Activated naive CD8-positive, alpha-beta T cell (primary cell): ENCODE measurements around the gene ANKRD55.
A peak's percentile ranks its signal among the peaks of the same experiment; 100 is the strongest.
"Not testable (repeated sequence)": the region's sequence is repeated elsewhere in the genome, so short reads cannot be mapped to it uniquely, and the experiment has no call there.

Experiments used
- H3K27ac Mint-ChIP-seq: one replicate; pipeline ENCODE4 v1.8.0; 2021; ENCODE audit warnings: mixed read lengths
- H3K27me3 Mint-ChIP-seq: one replicate; pipeline ENCODE4 v1.8.0; 2021; ENCODE audit warnings: mixed read lengths
- H3K36me3 Mint-ChIP-seq: one replicate; pipeline ENCODE4 v1.8.0; 2021; ENCODE audit warnings: mixed read lengths
- H3K4me1 Mint-ChIP-seq: one replicate; pipeline ENCODE4 v1.8.0; 2021; ENCODE audit warnings: low read depth, mixed read lengths
- H3K4me3 Mint-ChIP-seq: one replicate; pipeline ENCODE4 v1.8.0; 2021; ENCODE audit warnings: mild to moderate bottlenecking, mixed read lengths
- H3K9me3 Mint-ChIP-seq: one replicate; pipeline ENCODE4 v1.8.0; 2021; ENCODE audit warnings: low read depth, mixed read lengths

ANKRD55 gene

GRCh38 chr5:56142614-56143372, 90.3 kb downstream of the ANKRD55 start:
- H3K27me3 Mint-ChIP-seq = no peaks in the 10 kb centered on the region
- peaks cover 40% of the 10 kb centered on the region for H3K4me1 Mint-ChIP-seq
- no peaks in the 10 kb centered on the region for H3K9me3 Mint-ChIP-seq
- H3K36me3 Mint-ChIP-seq = no peaks in the 10 kb centered on the region
- no peak overlapping the region for H3K4me3 Mint-ChIP-seq
- H3K27ac Mint-ChIP-seq = peak overlapping the region; percentile 17

- no peak overlapping the region for H3K4me3 Mint-ChIP-seq
- H3K27ac Mint-ChIP-seq = peak overlapping the region; percentile 17
- H3K9me3 Mint-ChIP-seq = no peaks in the 10 kb centered on the region
- peaks cover 41% of the 10 kb centered on the region for H3K4me1 Mint-ChIP-seq
- no peaks in the 10 kb centered on the region for H3K27me3 Mint-ChIP-seq
- no peaks in the 10 kb centered on the region for H3K36me3 Mint-ChIP-seq
These were observed 90.9 kb downstream of the ANKRD55 start for GRCh38 chr5:56142233-56142613.

GRCh38 chr5:56140073-56140472, 93.1 kb downstream of the ANKRD55 start:
- Mint-ChIP-seq H3K36me3 (no peaks in the 10 kb centered on the region), H3K27ac (no peak overlapping the region), H3K9me3 (no peaks in the 10 kb centered on the region), H3K4me3 (no peak overlapping the region), H3K27me3 (no peaks in the 10 kb centered on the region), H3K4me1 (peaks cover 41% of the 10 kb centered on the region)

GRCh38 chr5:56130664-56131063, 102.5 kb downstream of the ANKRD55 start:
- peaks cover 46% of the 10 kb centered on the region for H3K4me1 Mint-ChIP-seq
- H3K4me3 Mint-ChIP-seq = no peak overlapping the region
- H3K36me3 Mint-ChIP-seq = no peaks in the 10 kb centered on the region
- H3K27me3 Mint-ChIP-seq = no peaks in the 10 kb centered on the region
- no peak overlapping the region for H3K27ac Mint-ChIP-seq
- H3K9me3 Mint-ChIP-seq = peaks cover 4% of the 10 kb centered on the region

GRCh38 chr5:56129288-56129687, 103.8 kb downstream of the ANKRD55 start:
- no peaks in the 10 kb centered on the region for H3K36me3 Mint-ChIP-seq
- H3K4me3 Mint-ChIP-seq = no peak overlapping the region
- peaks cover 46% of the 10 kb centered on the region for H3K4me1 Mint-ChIP-seq
- H3K27ac Mint-ChIP-seq = no peak overlapping the region
- H3K9me3 Mint-ChIP-seq = peaks cover 4% of the 10 kb centered on the region
- H3K27me3 Mint-ChIP-seq = no peaks in the 10 kb centered on the region

- H3K27me3 Mint-ChIP-seq = no peaks in the 10 kb centered on the region
- H3K36me3 Mint-ChIP-seq = no peaks in the 10 kb centered on the region
- H3K4me3 Mint-ChIP-seq = peak overlapping the region; percentile 20
- H3K27ac Mint-ChIP-seq = peak overlapping the region; percentile 79
- peaks cover 53% of the 10 kb centered on the region for H3K4me1 Mint-ChIP-seq
- peaks cover 4% of the 10 kb centered on the region for H3K9me3 Mint-ChIP-seq
These were observed 105.0 kb downstream of the ANKRD55 start for GRCh38 chr5:56128113-56128512.

GRCh38 chr5:56126487-56127179, 106.5 kb downstream of the ANKRD55 start:
- Mint-ChIP-seq H3K4me3 (peak overlapping the region; percentile 70), H3K4me1 (peaks cover 49% of the 10 kb centered on the region), H3K27ac (peak overlapping the region; percentile 79), H3K27me3 (no peaks in the 10 kb centered on the region), H3K36me3 (no peaks in the 10 kb centered on the region), H3K9me3 (peaks cover 4% of the 10 kb centered on the region)

- no peak overlapping the region for H3K27ac Mint-ChIP-seq
- peaks cover 2% of the 10 kb centered on the region for H3K36me3 Mint-ChIP-seq
- no peak overlapping the region for H3K4me3 Mint-ChIP-seq
- H3K4me1 Mint-ChIP-seq = peaks cover 41% of the 10 kb centered on the region
- no peaks in the 10 kb centered on the region for H3K9me3 Mint-ChIP-seq
- H3K27me3 Mint-ChIP-seq = no peaks in the 10 kb centered on the region
These were observed 109.4 kb downstream of the ANKRD55 start for GRCh38 chr5:56123531-56124243.

GRCh38 chr5:56122360-56122985, 110.7 kb downstream of the ANKRD55 start:
- H3K4me3 Mint-ChIP-seq, H3K9me3 Mint-ChIP-seq, H3K36me3 Mint-ChIP-seq, H3K27ac Mint-ChIP-seq, H3K27me3 Mint-ChIP-seq: not testable (repeated sequence)
- peaks cover 29% of the 10 kb centered on the region for H3K4me1 Mint-ChIP-seq

GRCh38 chr5:56119050-56119449, 114.1 kb downstream of the ANKRD55 start:
- H3K9me3 Mint-ChIP-seq = no peaks in the 10 kb centered on the region
- no peaks in the 10 kb centered on the region for H3K27me3 Mint-ChIP-seq
- no peak overlapping the region for H3K4me3 Mint-ChIP-seq
- no peak overlapping the region for H3K27ac Mint-ChIP-seq
- peaks cover 2% of the 10 kb centered on the region for H3K36me3 Mint-ChIP-seq
- H3K4me1 Mint-ChIP-seq = peaks cover 16% of the 10 kb centered on the region

GRCh38 chr5:56116599-56117141, 116.5 kb downstream of the ANKRD55 start:
- H3K9me3 Mint-ChIP-seq = no peaks in the 10 kb centered on the region
- H3K27ac Mint-ChIP-seq = no peak overlapping the region
- peaks cover 2% of the 10 kb centered on the region for H3K36me3 Mint-ChIP-seq
- no peak overlapping the region for H3K4me3 Mint-ChIP-seq
- no peaks in the 10 kb centered on the region for H3K27me3 Mint-ChIP-seq
- H3K4me1 Mint-ChIP-seq = peaks cover 5% of the 10 kb centered on the region

- H3K27me3 Mint-ChIP-seq = no peaks in the 10 kb centered on the region
- H3K36me3 Mint-ChIP-seq = peaks cover 4% of the 10 kb centered on the region
- H3K4me1 Mint-ChIP-seq = peaks cover 5% of the 10 kb centered on the region
- H3K27ac Mint-ChIP-seq = no peak overlapping the region
- H3K9me3 Mint-ChIP-seq = no peaks in the 10 kb centered on the region
- no peak overlapping the region for H3K4me3 Mint-ChIP-seq
These were observed 117.5 kb downstream of the ANKRD55 start for GRCh38 chr5:56115589-56115988.

- H3K27me3 Mint-ChIP-seq = no peaks in the 10 kb centered on the region
- H3K9me3 Mint-ChIP-seq = no peaks in the 10 kb centered on the region
- H3K4me1 Mint-ChIP-seq = peaks cover 5% of the 10 kb centered on the region
- H3K36me3 Mint-ChIP-seq = peaks cover 3% of the 10 kb centered on the region
- no peak overlapping the region for H3K27ac Mint-ChIP-seq
- H3K4me3 Mint-ChIP-seq = no peak overlapping the region
These were observed 120.5 kb downstream of the ANKRD55 start for GRCh38 chr5:56112526-56113121.

GRCh38 chr5:56111404-56111781, 121.7 kb downstream of the ANKRD55 start:
- H3K27me3 Mint-ChIP-seq = no peaks in the 10 kb centered on the region
- H3K36me3 Mint-ChIP-seq = peaks cover 3% of the 10 kb centered on the region
- H3K9me3 Mint-ChIP-seq = no peaks in the 10 kb centered on the region
- H3K27ac Mint-ChIP-seq = no peak overlapping the region
- no peak overlapping the region for H3K4me3 Mint-ChIP-seq
- peaks cover 5% of the 10 kb centered on the region for H3K4me1 Mint-ChIP-seq
